Testis (tissue), 2 donors: ENCODE measurements around the gene BRAT1.

Experiments used
- CTCF ChIP-seq, 3 experiments: fragments of 450-650 bp in 2 of 3; fragments of 200-600 bp in 1 of 3; sonication (generic) in 1 of 3; IDR thresholded peaks; one replicate each; pipeline ENCODE4 v1.5.1; 2016 to 2019; ENCODE audit warnings: antibody characterized with exemption in 3 of 3, mild to moderate bottlenecking in 2 of 3, moderate library complexity in 1 of 3
- POLR2A ChIP-seq: fragments of 450-650 bp; IDR thresholded peaks from one replicate; pipeline ENCODE4 v1.6.1; 2017; ENCODE audit warnings: antibody characterized with exemption, mild to moderate bottlenecking, moderate library complexity

DNA sequence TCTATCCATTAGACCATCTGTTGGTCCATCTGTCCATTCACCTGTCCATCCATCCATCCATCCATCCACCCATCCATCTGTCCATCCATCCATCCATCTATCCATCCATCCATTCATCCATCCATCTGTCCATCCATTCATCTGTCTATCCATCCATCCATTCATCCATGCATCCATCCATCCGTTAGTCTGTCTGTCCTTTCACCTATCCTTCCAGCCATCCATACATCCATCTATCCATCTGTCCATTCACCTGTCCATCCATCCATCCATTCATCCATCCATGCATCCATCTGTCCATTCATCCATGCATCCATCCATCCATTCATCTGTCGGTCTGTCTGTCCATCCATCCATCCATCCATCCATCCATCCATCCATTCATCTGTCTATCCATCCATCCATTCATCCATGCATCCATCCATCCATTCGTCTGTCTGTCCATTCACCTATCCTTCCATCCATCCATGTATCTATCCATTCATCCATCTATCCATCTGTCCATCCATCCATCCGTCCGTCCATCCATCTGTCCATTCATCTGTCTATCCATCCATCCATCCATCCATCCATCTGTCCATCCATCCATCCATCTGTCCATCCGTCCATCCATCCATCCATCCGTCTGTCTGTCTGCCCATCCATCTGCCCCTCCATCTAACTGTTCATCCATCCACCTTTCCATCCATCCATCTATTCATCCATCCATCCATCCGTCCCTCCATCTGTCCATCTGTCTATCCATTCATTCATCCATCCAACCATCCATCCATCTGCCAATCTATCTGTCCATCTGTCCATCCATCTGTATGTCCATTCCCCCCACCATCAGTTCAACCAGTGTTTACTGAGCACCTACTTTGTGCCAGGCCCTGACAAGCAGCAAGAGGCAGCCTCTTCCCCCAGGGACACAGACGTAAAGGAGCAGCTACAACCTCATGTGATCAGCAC, 40.6 kb downstream of the BRAT1 start:
- no peak for TF ChIP-seq POLR2A
- no peak for TF ChIP-seq CTCF (IDR thresholded peaks at IDR 0.05)
